GM12865 (cell line): ENCODE results near the gene AP4M1.

ENCODE experiments used
- DNase-seq: peaks from one replicate; pipeline ENCODE4 v3.0.0; 2010; ENCODE audit warnings: low read depth
- H3K4me3 ChIP-seq: 2 replicates; pipeline ENCODE4 v1.5.1; 2011; ENCODE audit warnings: mild to moderate bottlenecking, low read depth, low read length, control low read depth
- TF ChIP-seq, protein P1 (sequence below): IDR thresholded peaks from 2 replicates; pipeline ENCODE4 v1.5.1; 2011; ENCODE audit warnings: low read length, control low read depth, low read depth, inconsistent platforms; ENCODE audit not compliant: insufficient read depth; ENCODE audit errors: missing control alignments

Gene AP4M1

GRCh38 chr7:100099452-100099851, 2.0 kb upstream of the AP4M1 start:
- TF ChIP-seq, protein P1, sequence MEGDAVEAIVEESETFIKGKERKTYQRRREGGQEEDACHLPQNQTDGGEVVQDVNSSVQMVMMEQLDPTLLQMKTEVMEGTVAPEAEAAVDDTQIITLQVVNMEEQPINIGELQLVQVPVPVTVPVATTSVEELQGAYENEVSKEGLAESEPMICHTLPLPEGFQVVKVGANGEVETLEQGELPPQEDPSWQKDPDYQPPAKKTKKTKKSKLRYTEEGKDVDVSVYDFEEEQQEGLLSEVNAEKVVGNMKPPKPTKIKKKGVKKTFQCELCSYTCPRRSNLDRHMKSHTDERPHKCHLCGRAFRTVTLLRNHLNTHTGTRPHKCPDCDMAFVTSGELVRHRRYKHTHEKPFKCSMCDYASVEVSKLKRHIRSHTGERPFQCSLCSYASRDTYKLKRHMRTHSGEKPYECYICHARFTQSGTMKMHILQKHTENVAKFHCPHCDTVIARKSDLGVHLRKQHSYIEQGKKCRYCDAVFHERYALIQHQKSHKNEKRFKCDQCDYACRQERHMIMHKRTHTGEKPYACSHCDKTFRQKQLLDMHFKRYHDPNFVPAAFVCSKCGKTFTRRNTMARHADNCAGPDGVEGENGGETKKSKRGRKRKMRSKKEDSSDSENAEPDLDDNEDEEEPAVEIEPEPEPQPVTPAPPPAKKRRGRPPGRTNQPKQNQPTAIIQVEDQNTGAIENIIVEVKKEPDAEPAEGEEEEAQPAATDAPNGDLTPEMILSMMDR, result no peak
- peak overlapping the region; percentile 80 for H3K4me3 ChIP-seq
- no peak for DNase-seq

DNA sequence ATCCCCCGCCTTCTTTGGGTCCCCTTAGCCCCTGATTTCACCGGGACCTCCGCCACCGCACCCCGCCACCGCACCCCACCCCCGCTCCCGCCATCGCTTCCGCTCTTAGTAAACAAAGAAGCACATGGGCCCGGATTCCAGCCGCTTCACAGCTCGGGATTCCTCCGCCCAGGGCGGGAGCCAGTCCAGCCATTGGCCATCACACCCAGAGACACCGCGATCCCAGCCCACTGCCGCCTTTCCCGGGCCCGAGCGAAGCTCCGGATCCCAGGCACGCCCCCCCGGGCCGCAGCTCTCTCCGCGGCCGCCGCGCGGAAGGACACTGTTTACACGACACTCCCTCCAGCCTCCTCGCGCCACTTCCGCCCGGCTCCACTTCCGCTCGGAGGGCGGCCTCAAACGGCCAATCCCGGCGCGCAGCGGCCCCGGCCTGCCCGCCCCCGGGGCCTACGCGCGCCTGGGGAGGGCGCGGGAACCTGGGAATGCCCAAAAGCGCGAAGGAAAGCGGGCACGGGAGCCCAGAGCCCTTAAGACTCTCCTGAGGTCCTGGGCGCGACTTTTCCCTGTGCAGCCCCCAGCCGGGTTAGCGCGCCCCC, 925 bp upstream of the AP4M1 start:
- DNase-seq, result peak; percentile 97
- peak overlapping the region; percentile 80 for H3K4me3 ChIP-seq
- TF ChIP-seq, protein P1, result no peak

- H3K4me3 ChIP-seq, result no peak overlapping the region
- DNase-seq, result no peak
These were observed 1.8 kb downstream of the AP4M1 start for GRCh38 chr7:100102950-100103840.

GRCh38 chr7:100105534-100105933, 4.1 kb downstream of the AP4M1 start:
- DNase-seq, result no peak
- TF ChIP-seq, protein P1, result no peak
- H3K4me3 ChIP-seq, result no peak overlapping the region

More at GRCh38 chr7:100102950-100103840, 1.8 kb downstream of the AP4M1 start:
- TF ChIP-seq, protein P1, result no peak

DNA sequence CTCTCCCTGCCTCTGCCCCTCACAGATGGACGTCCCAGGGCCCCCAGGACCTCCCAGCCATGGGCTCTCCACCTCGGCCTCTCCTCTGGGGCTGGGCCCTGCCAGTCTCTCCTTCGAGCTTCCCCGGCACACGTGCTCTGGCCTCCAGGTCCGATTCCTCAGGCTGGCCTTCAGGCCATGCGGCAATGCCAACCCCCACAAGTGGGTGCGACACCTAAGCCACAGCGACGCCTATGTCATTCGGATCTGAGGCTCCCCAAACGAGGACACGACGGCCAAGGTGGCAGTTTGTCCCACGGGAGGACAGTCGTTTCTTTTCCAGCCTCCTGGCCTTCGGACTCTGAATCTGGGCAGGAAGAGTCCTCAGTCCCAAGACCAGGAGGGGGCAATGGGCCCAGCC, 5.2 kb downstream of the AP4M1 start:
- no peak for DNase-seq
- no peak overlapping the region for H3K4me3 ChIP-seq
- TF ChIP-seq, protein P1, result no peak

DNA sequence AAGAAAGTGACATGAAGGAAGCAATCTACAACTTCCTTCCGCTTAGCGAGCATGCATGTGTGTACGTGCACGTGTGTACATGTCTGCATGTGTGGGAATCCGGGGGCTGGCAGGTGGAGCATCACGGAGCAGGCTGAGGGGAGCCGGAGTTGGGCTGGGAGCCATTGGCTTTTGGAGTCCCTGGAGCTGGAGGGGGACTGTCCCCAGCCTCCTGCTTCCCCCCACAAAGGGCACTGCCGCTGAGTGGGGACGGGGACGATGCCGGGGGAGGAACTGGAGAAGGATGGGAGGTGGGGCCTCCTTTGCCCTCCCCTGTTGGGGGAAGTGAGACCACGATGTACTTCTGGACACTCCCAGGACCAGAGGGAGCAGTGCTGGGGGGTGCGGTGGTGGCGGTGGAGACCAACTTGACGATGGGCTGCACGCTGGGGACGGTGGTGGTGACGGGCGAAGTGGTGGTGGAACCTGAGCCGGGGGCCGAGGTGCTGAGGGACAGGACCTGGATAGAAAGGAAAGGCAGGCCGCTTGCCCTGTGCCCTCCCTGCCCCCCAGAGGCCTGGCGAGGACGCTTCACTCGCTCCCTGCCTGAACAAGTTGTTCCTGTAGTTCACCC, 5.8 kb downstream of the AP4M1 start:
- DNase-seq, result no peak
- TF ChIP-seq, protein P1, result no peak

More for the DNA sequence above, 5.8 kb downstream of the AP4M1 start:
- H3K4me3 ChIP-seq, result no peak overlapping the region
